ENCODE data around the gene LPP.

- TF ChIP-seq ZNF253 (CRISPR knock-in tag; conservative IDR thresholded peaks at IDR 0.05) = no peak
- TF ChIP-seq TEAD4 (IDR thresholded peaks at IDR 0.05; ENCODE audit: low read length) = no peak
- no peak for TF ChIP-seq TEAD4 (CRISPR knock-in tag; IDR thresholded peaks at IDR 0.05; ENCODE audit: borderline replicate concordance)
- no peak for TF ChIP-seq ZBTB17 (CRISPR knock-in tag; IDR thresholded peaks at IDR 0.05)
- no peak for TF ChIP-seq ZNF24 (IDR thresholded peaks at IDR 0.05)
- TF ChIP-seq RNF2 (IDR thresholded peaks at IDR 0.05) = no peak
- TF ChIP-seq TAF1 (IDR thresholded peaks at IDR 0.05; ENCODE audit: control insufficient read depth, extremely low read depth, insufficient read depth, low read length, severe bottlenecking) = no peak
These were observed 12.5 kb downstream of the LPP start for GRCh38 chr3:188166441-188166840.

Data from K562 (cell line).